HG02885 (cell line): ENCODE results near the gene SPATA3.
A peak's percentile ranks its signal among the peaks of the same experiment; 100 is the strongest.
"Not testable (repeated sequence)": the region's sequence is repeated elsewhere in the genome, so short reads cannot be mapped to it uniquely, and the experiment has no call there.

Experiments used
- ATAC-seq: cut with Tn5 transposase; IDR thresholded peaks from one replicate; pipeline ENCODE4 v1.9.1; 2021; ENCODE audit warnings: mild to moderate bottlenecking; ENCODE audit not compliant: unreplicated experiment, poor library complexity

Gene SPATA3

DNA sequence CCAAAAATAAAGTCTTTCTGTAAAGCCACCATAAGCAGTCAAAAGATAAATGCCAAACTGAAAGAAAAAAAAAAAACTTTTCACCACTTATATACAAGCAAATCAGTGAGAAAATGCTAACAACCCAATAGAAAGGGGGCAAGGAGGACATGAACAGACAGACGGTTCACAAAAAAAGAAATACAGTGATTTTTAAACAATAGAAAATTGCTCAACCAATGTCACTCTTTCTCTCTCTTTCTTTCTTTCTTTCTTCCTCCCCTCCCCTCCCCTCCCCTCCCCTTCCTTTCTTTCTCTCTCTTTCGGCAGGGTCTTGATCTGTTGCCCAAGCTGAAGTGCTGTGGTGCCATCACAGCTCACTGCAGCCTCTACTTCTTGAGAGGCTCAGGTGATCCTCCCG, 28.8 kb upstream of the SPATA3 start:
- ATAC-seq: no peak

DNA sequence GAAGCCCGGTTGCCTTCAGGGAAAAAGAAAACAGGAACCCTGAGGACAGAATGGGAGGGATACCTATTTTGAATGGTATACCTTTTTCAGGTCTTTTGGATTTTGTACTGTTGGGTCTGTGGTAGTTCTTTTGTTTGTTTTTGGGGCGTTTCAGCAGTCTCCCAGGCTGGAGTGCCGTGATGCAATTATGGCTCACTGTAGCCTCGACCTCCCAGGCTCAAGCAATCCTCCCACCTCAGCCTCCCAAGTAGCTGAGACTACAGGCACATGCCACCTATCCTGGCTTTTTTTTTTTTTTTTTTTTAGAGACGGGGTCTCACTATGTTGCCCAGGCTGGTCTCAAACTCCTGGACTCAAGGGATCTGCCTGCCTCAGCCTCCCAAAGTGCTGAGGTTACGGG, 27.6 kb upstream of the SPATA3 start:
- not testable (repeated sequence) for ATAC-seq

GRCh38 chr2:230968921-230969658, 26.8 kb upstream of the SPATA3 start:
- no peak for ATAC-seq

DNA sequence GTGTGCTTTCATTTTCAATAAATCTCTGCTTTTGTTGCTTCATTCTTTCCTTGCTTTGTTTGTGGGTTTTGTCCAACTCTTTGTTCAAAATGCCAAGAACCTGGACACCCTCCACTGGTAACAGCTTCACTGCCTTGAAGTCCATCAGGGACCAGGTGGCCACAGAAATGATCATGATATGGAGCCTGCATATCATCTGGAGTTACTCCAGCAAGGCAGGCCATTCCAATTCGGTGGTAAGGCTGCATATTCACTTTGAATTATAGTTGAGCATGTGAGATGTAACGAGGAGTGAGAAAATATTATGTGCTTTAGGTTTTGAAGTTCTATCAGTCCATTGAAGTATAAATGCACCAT, 26.3 kb upstream of the SPATA3 start:
- no peak for ATAC-seq

DNA sequence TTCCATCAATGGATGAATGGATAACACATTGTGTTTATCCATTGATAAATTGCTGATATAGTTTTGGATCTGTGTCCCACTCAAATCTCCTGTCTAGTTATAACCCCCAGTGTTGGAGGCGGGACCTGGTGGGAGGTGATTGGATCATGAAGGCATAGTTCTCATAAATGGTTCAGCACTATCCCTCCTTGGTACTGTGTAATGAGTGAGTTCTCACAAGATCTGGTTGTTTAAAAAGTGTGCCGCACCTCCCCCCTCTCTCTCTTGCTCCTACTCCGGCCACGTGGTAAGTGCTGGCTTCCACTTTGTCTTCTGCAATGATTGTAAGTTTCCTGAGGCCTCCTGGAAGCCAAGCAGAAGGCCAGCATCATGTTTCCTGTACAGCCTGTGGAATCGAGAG, 23.9 kb upstream of the SPATA3 start:
- no peak for ATAC-seq

DNA sequence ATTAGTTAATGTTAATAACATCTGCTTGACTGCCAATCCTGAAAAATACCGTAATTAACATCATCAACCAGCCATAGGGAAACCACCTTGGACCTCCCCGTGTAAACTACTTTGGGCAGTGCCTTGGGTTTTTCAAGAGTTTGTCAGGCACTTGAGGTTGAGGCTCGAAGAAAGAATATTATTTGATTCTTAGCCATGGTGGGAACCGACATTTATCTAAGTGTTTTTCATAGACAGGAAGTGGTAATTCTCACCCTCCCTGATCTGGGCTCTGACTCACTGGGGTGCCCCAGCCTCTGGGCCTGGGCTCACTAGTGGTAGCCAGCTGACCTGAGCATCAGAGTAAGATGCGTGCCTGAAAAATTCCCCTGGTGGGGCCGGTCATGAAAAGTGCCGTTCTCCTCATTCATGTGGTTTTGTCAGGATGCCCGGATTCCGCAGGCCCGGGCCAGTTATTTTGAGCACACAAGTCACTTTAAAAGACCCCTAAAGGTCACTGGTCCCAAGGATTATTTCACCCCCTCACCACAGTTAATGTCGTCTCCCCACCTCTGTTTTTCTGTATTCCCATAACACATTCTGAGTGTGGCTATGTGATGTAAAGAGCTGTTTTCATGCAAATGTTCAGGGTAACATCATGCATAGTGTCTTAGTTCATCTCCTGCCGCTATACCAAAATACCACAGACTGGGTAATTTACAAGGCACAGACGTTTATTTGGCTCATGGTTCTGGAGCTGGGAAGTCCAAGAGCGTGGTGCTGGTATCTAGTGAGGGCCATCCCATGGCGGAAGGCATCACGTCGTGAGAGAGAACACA, 21.6 kb upstream of the SPATA3 start:
- ATAC-seq: peak; percentile 74

DNA sequence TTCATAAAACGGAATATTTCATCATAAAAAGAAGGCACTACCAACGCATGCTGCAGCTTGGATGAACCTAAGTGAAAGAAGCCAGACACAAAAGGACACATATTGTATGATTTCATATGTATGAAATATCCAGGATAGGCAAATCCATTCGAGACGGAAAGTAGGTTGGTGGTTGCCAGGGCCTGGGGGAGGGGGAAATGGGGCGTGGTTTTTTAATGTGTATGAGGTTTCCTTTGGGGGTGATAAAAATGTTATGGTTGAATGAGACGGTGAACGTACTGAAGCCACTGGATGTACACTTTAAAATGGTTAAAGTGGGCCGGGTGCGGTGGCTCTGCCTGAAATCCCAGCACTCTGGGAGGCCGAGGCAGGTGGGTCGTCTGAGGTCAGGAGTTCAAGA, 20.0 kb upstream of the SPATA3 start:
- ATAC-seq: no peak

DNA sequence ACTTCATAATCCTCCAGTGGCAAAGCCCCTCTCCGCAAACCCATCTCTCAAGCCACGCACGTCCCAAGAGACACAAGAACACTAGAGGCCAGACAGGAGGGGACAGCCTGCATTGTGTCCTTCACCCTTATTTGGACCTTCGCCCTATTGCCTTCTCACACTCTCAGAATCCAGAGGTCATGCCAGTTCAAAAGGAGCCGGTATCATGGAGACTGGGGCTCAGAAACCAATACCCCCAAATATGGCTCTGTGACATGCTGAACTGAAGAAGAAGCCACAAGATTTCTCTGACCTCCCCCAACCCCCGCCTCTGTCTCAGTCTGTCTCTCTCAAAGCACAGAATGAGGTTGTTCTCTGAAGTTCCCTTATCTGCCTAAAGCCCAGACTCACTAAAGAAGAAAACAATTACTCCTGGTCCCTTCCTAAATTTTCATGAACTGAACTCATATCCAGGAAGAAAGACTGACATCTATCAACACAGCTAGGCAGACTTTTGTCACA, 19.2 kb upstream of the SPATA3 start:
- ATAC-seq: no peak

DNA sequence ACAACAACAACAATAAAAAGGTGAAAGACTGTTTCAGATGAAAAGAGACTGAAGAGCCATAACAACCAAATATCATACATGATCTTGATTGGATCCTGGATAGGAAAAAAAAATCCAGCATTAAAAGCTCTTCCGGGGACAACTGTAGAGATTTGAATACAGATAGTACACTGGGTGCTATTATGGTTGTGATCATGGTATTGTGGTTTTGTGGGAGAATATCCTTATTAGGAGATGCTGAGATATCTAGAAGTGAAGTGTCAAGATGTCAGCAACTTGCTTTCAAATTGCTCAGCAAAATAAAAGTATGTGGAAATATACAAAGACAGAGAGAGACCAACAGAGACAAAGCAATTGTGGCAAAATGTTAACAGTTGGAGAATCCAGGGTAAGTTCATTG, 15.5 kb upstream of the SPATA3 start:
- ATAC-seq: no peak

DNA sequence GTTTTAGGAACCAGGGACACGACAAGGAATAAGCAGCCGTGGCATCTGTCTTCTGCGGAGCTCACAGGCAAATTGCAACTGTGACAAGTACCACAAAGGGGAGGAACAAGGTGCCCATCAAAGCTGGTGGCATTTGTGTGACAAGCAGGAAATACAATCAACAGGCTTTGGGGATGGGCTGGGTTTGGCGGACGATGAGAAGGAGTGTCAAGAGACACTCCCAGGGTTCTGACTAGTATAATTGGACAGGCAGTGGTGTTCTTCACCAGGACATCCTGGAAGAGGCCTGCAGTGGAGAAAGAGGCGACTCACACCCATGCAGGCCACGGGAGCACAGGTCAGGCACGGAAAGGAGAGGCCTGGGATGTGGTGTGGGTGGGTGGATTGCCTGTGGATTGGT, 14.2 kb upstream of the SPATA3 start:
- no peak for ATAC-seq

GRCh38 chr2:230982126-230982525, 13.8 kb upstream of the SPATA3 start:
- no peak for ATAC-seq

DNA sequence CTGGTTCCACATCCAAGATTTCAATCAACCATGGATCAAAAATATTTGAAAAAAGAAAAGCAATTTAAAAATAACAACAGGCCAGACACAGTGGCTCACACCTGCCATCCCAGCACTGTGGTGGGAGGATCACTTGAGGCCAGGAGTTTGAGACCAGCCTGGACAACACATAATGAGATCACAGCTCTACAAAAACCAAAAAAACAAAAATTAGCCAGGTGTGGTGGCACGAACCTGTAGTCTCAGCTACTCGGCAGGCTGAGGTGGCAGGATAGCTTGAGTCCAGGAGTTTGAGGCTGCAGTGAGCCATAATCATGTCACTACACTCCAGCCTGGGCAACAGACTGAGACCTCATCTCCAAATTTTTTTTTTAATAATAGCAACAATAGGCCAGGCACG, 13.4 kb upstream of the SPATA3 start:
- no peak for ATAC-seq

DNA sequence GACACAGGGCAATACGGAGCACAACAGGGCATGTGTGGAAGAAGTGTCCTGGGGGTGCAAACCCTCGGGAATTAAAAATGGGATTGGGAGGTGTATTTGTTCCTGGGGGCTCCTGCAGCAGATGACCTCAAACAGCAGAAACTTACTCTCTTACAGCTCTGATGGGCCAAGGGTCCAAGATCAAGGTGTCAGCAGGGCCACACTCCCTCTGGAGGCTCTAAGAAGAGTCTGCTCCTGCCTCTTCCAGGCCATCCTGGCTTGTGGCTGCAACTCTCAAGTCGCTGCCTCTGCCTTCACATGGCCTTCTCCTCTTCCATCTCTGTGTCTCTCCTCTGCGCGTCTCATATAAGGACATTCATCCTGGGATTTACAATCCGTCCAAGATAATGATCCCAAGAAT, 12.4 kb upstream of the SPATA3 start:
- ATAC-seq: no peak

- peak; percentile 73 for ATAC-seq
Measured at GRCh38 chr2:230984393-230985220, 11.3 kb upstream of the SPATA3 start.

DNA sequence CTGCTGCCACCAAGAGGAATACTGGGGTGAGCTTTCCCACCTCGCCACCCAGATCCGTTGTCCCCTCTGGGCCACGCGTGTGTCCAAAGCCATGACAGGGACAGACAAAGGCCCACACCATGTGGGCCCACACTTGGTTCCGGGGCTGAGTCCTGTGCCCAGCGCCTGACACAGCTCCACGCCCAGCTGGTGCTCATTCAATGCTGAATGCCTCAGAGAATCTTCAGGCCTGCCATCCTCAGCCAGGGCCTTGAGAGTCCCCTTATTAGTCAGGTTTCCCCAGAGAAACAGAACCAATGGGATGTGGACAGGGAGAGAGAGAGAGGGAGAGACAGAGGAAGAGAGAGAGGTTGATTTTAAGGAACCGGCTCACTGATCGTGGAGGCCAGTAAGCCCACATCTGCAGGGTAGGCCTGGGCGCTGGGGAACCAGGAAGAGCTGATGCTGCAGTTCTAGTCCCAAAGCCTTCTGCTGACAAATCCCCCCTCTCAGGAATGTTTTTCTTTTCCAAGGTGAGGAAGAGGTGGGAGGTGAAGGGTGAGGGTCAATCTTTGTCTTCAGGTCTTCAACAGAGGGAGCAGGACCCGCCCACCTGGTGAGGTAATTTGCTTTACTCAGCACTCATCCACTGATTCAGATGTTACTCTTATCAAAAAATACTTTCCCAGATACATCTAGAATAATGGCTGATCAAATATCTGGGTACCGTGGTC, 10.2 kb upstream of the SPATA3 start:
- no peak for ATAC-seq

GRCh38 chr2:230986520-230987136, 9.3 kb upstream of the SPATA3 start:
- ATAC-seq: no peak

GRCh38 chr2:230987137-230988020, 8.5 kb upstream of the SPATA3 start:
- peak; percentile 34 for ATAC-seq

DNA sequence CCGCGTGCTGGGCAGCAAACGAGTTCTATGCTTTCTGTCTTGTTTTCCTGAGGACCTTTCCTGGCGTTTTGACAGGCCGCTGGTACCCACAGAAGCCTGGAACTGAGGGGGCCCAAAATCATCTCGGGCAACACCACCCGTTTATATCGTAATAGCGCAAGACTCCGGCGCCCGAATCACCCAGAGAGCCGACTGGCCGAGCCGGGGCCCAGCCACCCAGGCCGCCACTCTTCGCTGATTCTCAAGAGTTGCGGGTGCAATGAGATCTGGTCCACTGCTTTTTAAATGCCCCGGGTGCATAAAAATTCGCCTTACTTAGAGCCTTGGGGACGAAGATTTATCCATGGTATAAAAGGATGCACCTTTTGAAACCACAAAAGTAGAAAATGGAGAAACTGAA, 6.2 kb upstream of the SPATA3 start:
- no peak for ATAC-seq
